ENCODE measurements around the gene EPHA4.

The EPHA4 gene

GRCh38 chr2:221423210-221423804 is 148.8 kb downstream of the EPHA4 start:
- DNase-seq (ENCODE audit: low spot score) = no peak
- TF ChIP-seq CTCF (IDR thresholded peaks at IDR 0.05; ENCODE audit: extremely low read depth, insufficient read depth, missing control alignments) = no peak

GRCh38 chr2:221422516-221423209 is 149.4 kb downstream of the EPHA4 start:
- no peak for TF ChIP-seq CTCF (IDR thresholded peaks at IDR 0.05; ENCODE audit: extremely low read depth, insufficient read depth, missing control alignments)
- no peak for DNase-seq (ENCODE audit: low spot score)
- in situ Hi-C loops (cut with MboI; ENCODE audit: low pct_unique_long_range_greater_than_20kb, low sequenced_read_pairs, unreplicated experiment) = no loop called here

More at GRCh38 chr2:221423210-221423804, 148.8 kb downstream of the EPHA4 start:
- in situ Hi-C loops (cut with MboI; ENCODE audit: low pct_unique_long_range_greater_than_20kb, low sequenced_read_pairs, unreplicated experiment) = no loop called here

GRCh38 chr2:221420245-221420644 is 151.9 kb downstream of the EPHA4 start:
- DNase-seq (ENCODE audit: low spot score) = no peak
- TF ChIP-seq CTCF (IDR thresholded peaks at IDR 0.05; ENCODE audit: extremely low read depth, insufficient read depth, missing control alignments) = no peak
- in situ Hi-C loops (cut with MboI; ENCODE audit: low pct_unique_long_range_greater_than_20kb, low sequenced_read_pairs, unreplicated experiment) = no loop called here

GRCh38 chr2:221415789-221416188 is 156.3 kb downstream of the EPHA4 start:
- no peak for TF ChIP-seq CTCF (IDR thresholded peaks at IDR 0.05; ENCODE audit: extremely low read depth, insufficient read depth, missing control alignments)
- in situ Hi-C loops (cut with MboI; ENCODE audit: low pct_unique_long_range_greater_than_20kb, low sequenced_read_pairs, unreplicated experiment) = no loop called here
- DNase-seq (ENCODE audit: low spot score) = no peak

- no peak for TF ChIP-seq CTCF (IDR thresholded peaks at IDR 0.05; ENCODE audit: extremely low read depth, insufficient read depth, missing control alignments)
- in situ Hi-C loops (cut with MboI; ENCODE audit: low pct_unique_long_range_greater_than_20kb, low sequenced_read_pairs, unreplicated experiment) = no loop called here
- no peak for DNase-seq (ENCODE audit: low spot score)
Observed at GRCh38 chr2:221412978-221413377, 159.1 kb downstream of the EPHA4 start.

- TF ChIP-seq CTCF (IDR thresholded peaks at IDR 0.05; ENCODE audit: extremely low read depth, insufficient read depth, missing control alignments) = no peak
- in situ Hi-C loops (cut with MboI; ENCODE audit: low pct_unique_long_range_greater_than_20kb, low sequenced_read_pairs, unreplicated experiment) = no loop called here
- no peak for DNase-seq (ENCODE audit: low spot score)
Observed at GRCh38 chr2:221410487-221410886, 161.6 kb downstream of the EPHA4 start.

Measured in GM13977 (cell line).